Prostate gland (tissue), 2 donors: ENCODE data around the gene MYLK. TPM values are rescaled to one million over a fixed set of nuclear protein-coding genes. Genes with fewer than 3 reads are reported as not detected.
"Not testable (repeated sequence)": the region's sequence is repeated elsewhere in the genome, so short reads cannot be mapped to it uniquely, and the experiment has no call there.

Experiments
- DNase-seq: peaks from one replicate; pipeline ENCODE4 v3.0.0-alpha.2; 2019; ENCODE audit warnings: low spot score
- H3K27ac ChIP-seq, 2 donors: fragments of 200-600 bp; sonication (generic); 2 replicates each; pipeline ENCODE4 v1.5.1; 2017 to 2019
- H3K27me3 ChIP-seq: fragments of 200-600 bp; sonication (generic); replicated peaks from 2 replicates; pipeline ENCODE4 v1.5.1; 2019; ENCODE audit not compliant: insufficient read depth
- H3K36me3 ChIP-seq, 2 donors: fragments of 200-600 bp; sonication (generic); 1 replicate in 1 of 2; 2 replicates in 1 of 2; pipeline versions ENCODE4 v1.5.1 to v1.8.1; 2017 to 2019
- H3K4me1 ChIP-seq: fragments of 200-600 bp; sonication (generic); replicated peaks from 2 replicates; pipeline ENCODE4 v1.5.1; 2019
- H3K4me3 ChIP-seq, 2 donors: fragments of 200-600 bp; sonication (generic); 2 replicates each; pipeline ENCODE4 v1.5.1; 2017 to 2019
- H3K9me3 ChIP-seq: fragments of 200-600 bp; sonication (generic); 2 replicates; pipeline ENCODE4 v1.5.1; 2017
- CTCF ChIP-seq, 4 experiments: fragments of 200-600 bp in 2 of 4; fragments of 450-650 bp in 2 of 4; sonication (generic) in 2 of 4; IDR thresholded peaks; 1 replicate in 3 of 4; 2 replicates in 1 of 4; pipeline ENCODE4 v1.5.1; 2016 to 2019; ENCODE audit warnings: antibody characterized with exemption in 4 of 4, mild to moderate bottlenecking in 2 of 4, moderate library complexity in 2 of 4
- POLR2A ChIP-seq: fragments of 450-650 bp; IDR thresholded peaks from one replicate; pipeline ENCODE4 v1.6.1; 2016; ENCODE audit warnings: antibody characterized with exemption, mild to moderate bottlenecking
- POLR2AphosphoS5 ChIP-seq: sonication (generic); formaldehyde crosslinking; IDR thresholded peaks from one replicate; pipeline ENCODE4 v1.6.1; 2017; ENCODE audit warnings: antibody characterized with exemption
- WGBS: methylation state at CpG from one replicate; pipeline ENCODE4 v1.1.5; 2018; 5-methylcytosine and 5-hydroxymethylcytosine counted together
- intact Hi-C: fragments of 100-400 bp; cut with DNase I; formaldehyde crosslinking; loops from one replicate; pipeline ENCODE4 v1.14.2; 2022
- total RNA-seq, 2 donors: library from RNA; depleted of rRNA; stranded (reverse); fragments of >200 nt; gene quantifications; one replicate each; pipeline ENCODE4 v1.1.0, GENCODE V29; 2016

The MYLK gene
- total RNA-seq, 2 donors from 2014 or later: 345 to 600 TPM

- intact Hi-C loops: no loop called here
- Histone ChIP-seq H3K36me3 (no peaks in the 10 kb centered on the region), H3K4me3 (no peak overlapping the region), H3K9me3 (no peaks in the 10 kb centered on the region), H3K27ac (no peak overlapping the region), H3K4me1 (no peaks in the 10 kb centered on the region), H3K27me3 (no peaks in the 10 kb centered on the region)
- TF ChIP-seq POLR2A (no peak), POLR2AphosphoS5 (no peak), CTCF (IDR thresholded peaks at IDR 0.05) (no peak)
- 66% methylated on average over 2 of the region's 2 CpGs for WGBS
- no peak for DNase-seq
These were observed 23.6 kb upstream of the MYLK start for GRCh38 chr3:123907720-123908119.

- TF ChIP-seq POLR2AphosphoS5: no peak
- TF ChIP-seq CTCF (IDR thresholded peaks at IDR 0.05): no peak
- no peak for TF ChIP-seq POLR2A
- Histone ChIP-seq H3K4me1 (no peaks in the 10 kb centered on the region), H3K27me3 (no peaks in the 10 kb centered on the region), H3K9me3 (no peaks in the 10 kb centered on the region), H3K27ac (no peak overlapping the region), H3K4me3 (no peak overlapping the region), H3K36me3 (no peaks in the 10 kb centered on the region)
- intact Hi-C loops: no loop called here
- no peak for DNase-seq
- WGBS: 77% methylated on average over 5 of the region's 5 CpGs
These were observed 15.3 kb upstream of the MYLK start for GRCh38 chr3:123899300-123899865.

- H3K27me3 ChIP-seq: no peaks in the 10 kb centered on the region
- TF ChIP-seq POLR2AphosphoS5: no peak
- TF ChIP-seq POLR2A: no peak
- no peak for TF ChIP-seq CTCF (IDR thresholded peaks at IDR 0.05)
- H3K9me3 ChIP-seq: no peaks in the 10 kb centered on the region
- intact Hi-C loops: no loop called here
- DNase-seq: no peak
- 89% methylated on average over 1 of the region's 1 CpG for WGBS
- H3K27ac ChIP-seq: no peak overlapping the region
- H3K4me1 ChIP-seq: no peaks in the 10 kb centered on the region
- H3K36me3 ChIP-seq: no peaks in the 10 kb centered on the region
- H3K4me3 ChIP-seq: no peak overlapping the region
These were observed 8.9 kb upstream of the MYLK start for GRCh38 chr3:123893012-123893411.

GRCh38 chr3:123892195-123892594 lies 8.1 kb upstream of the MYLK start:
- Histone ChIP-seq H3K27me3 (no peaks in the 10 kb centered on the region), H3K9me3 (no peaks in the 10 kb centered on the region), H3K36me3 (no peaks in the 10 kb centered on the region), H3K27ac (no peak overlapping the region), H3K4me1 (no peaks in the 10 kb centered on the region), H3K4me3 (no peak overlapping the region)
- intact Hi-C loops: no loop called here
- DNase-seq: no peak
- WGBS: 0% methylated on average over 1 of the region's 1 CpG
- TF ChIP-seq CTCF (IDR thresholded peaks at IDR 0.05): no peak
- no peak for TF ChIP-seq POLR2A
- TF ChIP-seq POLR2AphosphoS5: no peak

- WGBS: 77% methylated on average over 1 of the region's 1 CpG
- H3K27ac ChIP-seq, intact Hi-C loops, H3K4me3 ChIP-seq, DNase-seq, H3K4me1 ChIP-seq, H3K9me3 ChIP-seq, H3K27me3 ChIP-seq, H3K36me3 ChIP-seq: not testable (repeated sequence)
These were observed 6.9 kb upstream of the MYLK start for GRCh38 chr3:123890991-123891390.

GRCh38 chr3:123890162-123890561 lies 6.0 kb upstream of the MYLK start:
- DNase-seq, H3K4me3 ChIP-seq, H3K27ac ChIP-seq, H3K27me3 ChIP-seq, H3K9me3 ChIP-seq, H3K4me1 ChIP-seq, intact Hi-C loops, H3K36me3 ChIP-seq: not testable (repeated sequence)
- WGBS: 87% methylated on average over 3 of the region's 3 CpGs
